WTC11 (cell line): ENCODE results near the gene CSNK1G1. TPM values are rescaled to one million over a fixed set of nuclear protein-coding genes. Genes with fewer than 3 reads are reported as not detected.

Source experiments
- ATF1 ChIP-seq: sonication (generic); formaldehyde crosslinking; IDR thresholded peaks from 2 replicates; pipeline ENCODE4 v1.8.1; 2023; ENCODE audit warnings: mild to moderate bottlenecking, moderate library complexity, missing genetic modification reagents
- ATF2 ChIP-seq: sonication (generic); formaldehyde crosslinking; IDR thresholded peaks from 2 replicates; pipeline ENCODE4 v1.8.1; 2022; ENCODE audit warnings: low read depth, missing genetic modification reagents, borderline replicate concordance
- ATF3 ChIP-seq: sonication (generic); formaldehyde crosslinking; conservative IDR thresholded peaks from 2 replicates; pipeline ENCODE4 v1.8.1; 2022; ENCODE audit warnings: mild to moderate bottlenecking, missing genetic modification reagents
- CBFB ChIP-seq: sonication (generic); formaldehyde crosslinking; IDR thresholded peaks from 2 replicates; pipeline ENCODE4 v1.8.1; 2022; ENCODE audit warnings: mild to moderate bottlenecking, low read depth, missing genetic modification reagents
- CDX4 ChIP-seq: fragments of 250-450 bp; sonication (Bioruptor Pico); IDR thresholded peaks from 2 replicates; pipeline ENCODE4 v1.9.0; 2021; ENCODE audit warnings: moderate library complexity, mild to moderate bottlenecking, inconsistent platforms, borderline replicate concordance
- CREB1 ChIP-seq: sonication (generic); formaldehyde crosslinking; IDR thresholded peaks from 2 replicates; pipeline ENCODE4 v1.8.0; 2023; ENCODE audit warnings: mild to moderate bottlenecking, missing genetic modification reagents
- CTCF ChIP-seq: fragments of 200-600 bp; IDR thresholded peaks from 2 replicates; pipeline ENCODE4 v1.8.0; 2022; ENCODE audit warnings: antibody characterized with exemption
- E2F5 ChIP-seq: sonication (generic); formaldehyde crosslinking; IDR thresholded peaks from 2 replicates; pipeline ENCODE4 v1.8.1; 2022; ENCODE audit warnings: mild to moderate bottlenecking, moderate library complexity, missing genetic modification reagents
- ELF4 ChIP-seq: sonication (generic); formaldehyde crosslinking; IDR thresholded peaks from 2 replicates; pipeline ENCODE4 v1.8.1; 2022; ENCODE audit warnings: low read depth, mild to moderate bottlenecking, moderate library complexity, missing genetic modification reagents
- ESRRA ChIP-seq: sonication (generic); formaldehyde crosslinking; IDR thresholded peaks from 2 replicates; pipeline ENCODE4 v1.8.1; 2022; ENCODE audit warnings: mild to moderate bottlenecking, missing genetic modification reagents, borderline replicate concordance
- FOXP1 ChIP-seq: sonication (generic); formaldehyde crosslinking; IDR thresholded peaks from 2 replicates; pipeline ENCODE4 v1.8.0; 2022; ENCODE audit warnings: missing genetic modification reagents, mild to moderate bottlenecking, moderate library complexity, borderline replicate concordance
- FOXP4 ChIP-seq: sonication (generic); formaldehyde crosslinking; IDR thresholded peaks from 2 replicates; pipeline ENCODE4 v1.8.0; 2022; ENCODE audit warnings: mild to moderate bottlenecking, missing genetic modification reagents
- GRHL2 ChIP-seq: fragments of 250-450 bp; sonication (Bioruptor Pico); IDR thresholded peaks from 2 replicates; pipeline ENCODE4 v1.8.0; 2022; ENCODE audit warnings: mild to moderate bottlenecking, moderate library complexity; ENCODE audit not compliant: insufficient replicate concordance, severe bottlenecking
- HMGA2 ChIP-seq: fragments of 250-450 bp; sonication (Bioruptor Pico); IDR thresholded peaks from 2 replicates; pipeline ENCODE4 v1.4.0; 2021; ENCODE audit warnings: mild to moderate bottlenecking, moderate library complexity
- NR1H2 ChIP-seq: sonication (generic); formaldehyde crosslinking; IDR thresholded peaks from 2 replicates; pipeline ENCODE4 v1.9.0; 2021; ENCODE audit warnings: mild to moderate bottlenecking, moderate library complexity, missing genetic modification reagents
- NR2C2 ChIP-seq: sonication (generic); formaldehyde crosslinking; IDR thresholded peaks from 2 replicates; pipeline ENCODE4 v1.8.0; 2022; ENCODE audit warnings: mild to moderate bottlenecking, missing genetic modification reagents
- NR3C1 ChIP-seq: sonication (generic); formaldehyde crosslinking; conservative IDR thresholded peaks from 2 replicates; pipeline ENCODE4 v1.8.1; 2023; ENCODE audit warnings: low read depth, mild to moderate bottlenecking, missing genetic modification reagents
- PREB ChIP-seq: sonication (generic); formaldehyde crosslinking; IDR thresholded peaks from 2 replicates; pipeline ENCODE4 v1.8.1; 2022; ENCODE audit warnings: mild to moderate bottlenecking, missing genetic modification reagents, moderate library complexity, borderline replicate concordance
- RORB ChIP-seq: fragments of 250-450 bp; sonication (Bioruptor Pico); IDR thresholded peaks from 2 replicates; pipeline ENCODE4 v1.9.0; 2021; ENCODE audit warnings: mild to moderate bottlenecking
- TEAD4 ChIP-seq: sonication (generic); formaldehyde crosslinking; IDR thresholded peaks from 2 replicates; pipeline ENCODE4 v1.8.0; 2022; ENCODE audit warnings: mild to moderate bottlenecking, missing genetic modification reagents
- USF2 ChIP-seq: sonication (generic); formaldehyde crosslinking; IDR thresholded peaks from 2 replicates; pipeline ENCODE4 v1.8.1; 2023; ENCODE audit warnings: mild to moderate bottlenecking, missing genetic modification reagents, moderate library complexity
- ZBTB21 ChIP-seq: sonication (generic); formaldehyde crosslinking; IDR thresholded peaks from 2 replicates; pipeline ENCODE4 v1.8.1; 2023; ENCODE audit warnings: mild to moderate bottlenecking, missing genetic modification reagents, borderline replicate concordance
- ZMAT4 ChIP-seq: fragments of 250-450 bp; sonication (Bioruptor Pico); IDR thresholded peaks from 2 replicates; pipeline ENCODE4 v1.9.0; 2021; ENCODE audit warnings: mild to moderate bottlenecking
- ZNF219 ChIP-seq: sonication (generic); formaldehyde crosslinking; IDR thresholded peaks from 2 replicates; pipeline ENCODE4 v1.8.0; 2023; ENCODE audit warnings: missing genetic modification reagents, mild to moderate bottlenecking, borderline replicate concordance
- ZNF263 ChIP-seq: sonication (generic); formaldehyde crosslinking; IDR thresholded peaks from 2 replicates; pipeline ENCODE4 v1.8.1; 2022; ENCODE audit warnings: low read depth, mild to moderate bottlenecking, moderate library complexity, missing genetic modification reagents
- ZNF416 ChIP-seq: fragments of 250-450 bp; sonication (Bioruptor Pico); IDR thresholded peaks from 2 replicates; pipeline ENCODE4 v1.9.0; 2021; ENCODE audit warnings: mild to moderate bottlenecking, inconsistent platforms
- ZNF423 ChIP-seq: fragments of 250-450 bp; sonication (Bioruptor Pico); IDR thresholded peaks from 2 replicates; pipeline ENCODE4 v2.1.2; 2022; ENCODE audit warnings: mild to moderate bottlenecking, moderate library complexity
- ZSCAN18 ChIP-seq: fragments of 250-450 bp; sonication (Bioruptor Pico); IDR thresholded peaks from 2 replicates; pipeline ENCODE4 v2.1.2; 2022; ENCODE audit warnings: mild to moderate bottlenecking, moderate library complexity
- total RNA-seq: library from RNA; stranded (reverse); gene quantifications from 3 replicates; pipeline ENCODE4 v1.2.3, GENCODE V29; 2021

CSNK1G1 gene
- total RNA-seq, 1 experiment from 2014 or later, result 19.3 TPM

- no peak; the same call in 1 of the 2 replicates for TF ChIP-seq ATF2
- no peak for TF ChIP-seq CTCF
- no peak for TF ChIP-seq ZNF416 (CRISPR knock-in tag)
- TF ChIP-seq NR2C2 (CRISPR knock-in tag), result no peak
- TF ChIP-seq USF2 (CRISPR knock-in tag), result peak; percentile 76
- TF ChIP-seq CDX4 (CRISPR knock-in tag), result no peak
- peak; percentile 94 for TF ChIP-seq FOXP4
- peak; percentile 94 for TF ChIP-seq FOXP1
- TF ChIP-seq TEAD4 (CRISPR knock-in tag), result 0 out of 2 replicates have a peak, but pooled peaks have one; percentile 27
- TF ChIP-seq RORB (CRISPR knock-in tag), result no peak
- TF ChIP-seq ATF1 (CRISPR knock-in tag), result no peak
- no peak for TF ChIP-seq ZMAT4
- TF ChIP-seq ZNF263 (CRISPR knock-in tag), result no peak
- no peak for TF ChIP-seq ZNF219 (CRISPR knock-in tag)
- TF ChIP-seq NR1H2 (CRISPR knock-in tag), result no peak
- no peak for TF ChIP-seq NR3C1 (CRISPR knock-in tag)
- TF ChIP-seq ESRRA (CRISPR knock-in tag), result peak; percentile 80; the same call in 1 of the 2 replicates
- no peak for TF ChIP-seq E2F5 (CRISPR knock-in tag)
- TF ChIP-seq ATF3, result no peak
- peak; percentile 89 for TF ChIP-seq ZBTB21 (CRISPR knock-in tag)
- TF ChIP-seq ZSCAN18 (CRISPR knock-in tag), result no peak
- no peak for TF ChIP-seq PREB (CRISPR knock-in tag)
- peak; percentile 95 for TF ChIP-seq CBFB
- TF ChIP-seq HMGA2, result 0 out of 2 replicates have a peak, but pooled peaks have one; percentile 2
- no peak for TF ChIP-seq ELF4 (CRISPR knock-in tag)
- no peak for TF ChIP-seq ZNF423 (CRISPR knock-in tag)
- TF ChIP-seq CREB1 (CRISPR knock-in tag), result no peak; the same call in 1 of the 2 replicates
- no peak for TF ChIP-seq GRHL2 (CRISPR knock-in tag)
Measured at GRCh38 chr15:64387562-64388168, 31.7 kb upstream of the CSNK1G1 start, which contains the start of gene TRIP4 (continued).
